Sigmoid colon (tissue), 7 donors: ENCODE data around the gene SLC4A9. TPM values are rescaled to one million over a fixed set of nuclear protein-coding genes. Genes with fewer than 3 reads are reported as not detected.

Experiments used
- DNase-seq: peaks from one replicate; pipeline ENCODE4 v3.0.0-alpha.2; 2019
- H3K27ac ChIP-seq, 4 donors: fragments of 200-600 bp; sonication (generic); one replicate each; pipeline ENCODE4 v1.5.1; 2016 to 2019; ENCODE audit warnings: mild to moderate bottlenecking in 1 of 4
- H3K27me3 ChIP-seq, 3 donors: fragments of 200-600 bp; sonication (generic); one replicate each; pipeline ENCODE4 v1.5.1; 2019; ENCODE audit warnings: mild to moderate bottlenecking in 1 of 3
- H3K36me3 ChIP-seq, 4 donors: fragments of 200-600 bp; sonication (generic); one replicate each; pipeline ENCODE4 v1.5.1; 2016 to 2019
- H3K4me1 ChIP-seq, 4 donors: fragments of 200-600 bp; sonication (generic); one replicate each; pipeline ENCODE4 v1.5.1; 2017 to 2019
- H3K4me3 ChIP-seq, 4 donors: fragments of 200-600 bp; sonication (generic); one replicate each; pipeline ENCODE4 v1.5.1; 2017 to 2019; ENCODE audit warnings: mild to moderate bottlenecking in 2 of 4, moderate library complexity in 1 of 4
- H3K9me3 ChIP-seq, 4 donors: fragments of 200-600 bp in 3 of 4; sonication (generic) in 3 of 4; one replicate each; pipeline versions ENCODE4 v1.5.1 to v1.6.1; 2013 to 2019
- EP300 ChIP-seq, 4 donors: sonication (generic); formaldehyde crosslinking; IDR thresholded peaks; one replicate each; pipeline ENCODE4 v1.6.1; 2017; ENCODE audit warnings: antibody characterized with exemption in 4 of 4
- POLR2A ChIP-seq, 2 donors: fragments of 450-650 bp; IDR thresholded peaks; one replicate each; pipeline ENCODE4 v1.6.1; 2016; ENCODE audit warnings: antibody characterized with exemption in 2 of 2, mild to moderate bottlenecking in 2 of 2, moderate library complexity in 2 of 2
- POLR2AphosphoS5 ChIP-seq, 4 donors: sonication (generic); formaldehyde crosslinking; IDR thresholded peaks; one replicate each; pipeline ENCODE4 v1.6.1; 2017; ENCODE audit warnings: antibody characterized with exemption in 4 of 4
- WGBS, 2 donors: extraction: QIAGEN DNeasy Blood & Tissue Kit; methylation state at CpG; one replicate each; pipeline ENCODE4 v1.1.7; 2013; 5-methylcytosine and 5-hydroxymethylcytosine counted together
- intact Hi-C: fragments of 100-400 bp; cut with DNase I; formaldehyde crosslinking; loops from one replicate; pipeline ENCODE4 v1.15.1; 2023
- polyA plus RNA-seq, 3 donors: library from polyadenylated mRNA; stranded (reverse); fragments of 200-250 nt; gene quantifications; one replicate each; pipeline ENCODE4 v1.2.3, GENCODE V29; 2013
- total RNA-seq, 4 donors: library from RNA; depleted of rRNA; stranded (reverse); fragments of >200 nt; gene quantifications; one replicate each; pipeline ENCODE4 v1.1.0, GENCODE V29; 2016
- TF ChIP-seq, protein P1 (sequence below), 4 experiments: fragments of 450-650 bp in 3 of 4; fragments of 200-600 bp in 1 of 4; IDR thresholded peaks; one replicate each; pipeline ENCODE4 v1.5.1; 2016 to 2019; ENCODE audit warnings: antibody characterized with exemption in 4 of 4, mild to moderate bottlenecking in 3 of 4, moderate library complexity in 2 of 4
- donor health status: healthy with polysubstance abuse.
- donor health status: Bipolar disorder and iron deficiency.
- donor health status: healthy.

SLC4A9 gene
- total and polyA plus RNA-seq, 7 donors = 0.25 TPM; not detected in 6

- TF ChIP-seq EP300 (IDR thresholded peaks at IDR 0.05) (no peak), POLR2AphosphoS5 (IDR thresholded peaks at IDR 0.05) (no peak), POLR2A (IDR thresholded peaks at IDR 0.05) (no peak)
- TF ChIP-seq, protein P1, sequence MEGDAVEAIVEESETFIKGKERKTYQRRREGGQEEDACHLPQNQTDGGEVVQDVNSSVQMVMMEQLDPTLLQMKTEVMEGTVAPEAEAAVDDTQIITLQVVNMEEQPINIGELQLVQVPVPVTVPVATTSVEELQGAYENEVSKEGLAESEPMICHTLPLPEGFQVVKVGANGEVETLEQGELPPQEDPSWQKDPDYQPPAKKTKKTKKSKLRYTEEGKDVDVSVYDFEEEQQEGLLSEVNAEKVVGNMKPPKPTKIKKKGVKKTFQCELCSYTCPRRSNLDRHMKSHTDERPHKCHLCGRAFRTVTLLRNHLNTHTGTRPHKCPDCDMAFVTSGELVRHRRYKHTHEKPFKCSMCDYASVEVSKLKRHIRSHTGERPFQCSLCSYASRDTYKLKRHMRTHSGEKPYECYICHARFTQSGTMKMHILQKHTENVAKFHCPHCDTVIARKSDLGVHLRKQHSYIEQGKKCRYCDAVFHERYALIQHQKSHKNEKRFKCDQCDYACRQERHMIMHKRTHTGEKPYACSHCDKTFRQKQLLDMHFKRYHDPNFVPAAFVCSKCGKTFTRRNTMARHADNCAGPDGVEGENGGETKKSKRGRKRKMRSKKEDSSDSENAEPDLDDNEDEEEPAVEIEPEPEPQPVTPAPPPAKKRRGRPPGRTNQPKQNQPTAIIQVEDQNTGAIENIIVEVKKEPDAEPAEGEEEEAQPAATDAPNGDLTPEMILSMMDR (IDR thresholded peaks at IDR 0.05) = no peak
- H3K36me3 ChIP-seq = peaks cover 0 to 5% (median 0%) of the 10 kb centered on the region in 4 donors
- DNase-seq = no peak
- H3K4me3 ChIP-seq = no peak overlapping the region
- intact Hi-C loops = no loop called here
- H3K27me3 ChIP-seq = no peaks in the 10 kb centered on the region
- H3K4me1 ChIP-seq = peaks cover 0 to 33% (median 27%) of the 10 kb centered on the region in 4 donors
- WGBS, 2 donors = 59% methylated on average over 2 of the region's 2 CpGs
- no peaks in the 10 kb centered on the region for H3K9me3 ChIP-seq
- H3K27ac ChIP-seq = no peak overlapping the region
Measured at GRCh38 chr5:140327589-140327988, 32.4 kb upstream of the SLC4A9 start.

DNA sequence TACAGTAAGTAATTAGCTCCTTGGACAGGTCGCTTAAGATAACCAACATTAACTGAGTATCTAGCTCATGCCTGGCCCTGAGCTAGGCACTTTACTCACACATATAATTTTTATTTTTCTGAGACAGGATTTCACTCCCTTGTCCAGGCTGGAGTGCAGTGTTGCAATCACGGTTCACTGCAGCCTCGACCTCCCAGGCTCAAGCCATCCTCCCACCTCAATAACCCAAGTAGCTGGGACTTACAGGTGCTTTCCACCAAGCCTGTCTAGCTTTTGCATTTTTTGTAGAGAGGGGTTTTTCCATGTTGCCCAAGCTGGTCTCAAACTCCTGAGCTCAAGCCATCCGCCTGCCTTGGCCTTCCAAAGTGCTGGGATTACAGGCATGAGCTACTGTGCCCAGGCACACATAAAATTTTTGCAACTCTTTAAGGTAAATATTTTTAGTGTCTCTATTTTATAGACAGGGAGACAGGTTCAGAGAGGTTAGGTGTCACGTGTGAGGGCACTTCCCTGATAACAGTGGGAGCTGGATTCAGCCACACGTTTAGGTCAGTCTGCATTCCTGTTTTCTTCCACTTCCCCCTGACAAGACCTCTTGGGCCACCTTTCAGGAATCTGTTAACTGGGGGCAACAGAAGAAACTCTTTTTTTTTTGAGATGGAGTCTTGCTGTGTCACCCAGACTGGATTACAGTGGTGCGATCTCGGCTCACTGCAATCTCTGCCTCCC, 31.8 kb upstream of the SLC4A9 start:
- WGBS, 2 donors = 68 to 82% methylated on average over 8 of the region's 8 CpGs
- intact Hi-C loops = no loop called here
- Histone ChIP-seq H3K36me3 (peaks cover 0 to 11% (median 1%) of the 10 kb centered on the region in 4 donors), H3K9me3 (no peaks in the 10 kb centered on the region), H3K4me3 (no peak overlapping the region), H3K4me1 (peaks cover 0 to 26% (median 21%) of the 10 kb centered on the region in 4 donors), H3K27me3 (no peaks in the 10 kb centered on the region), H3K27ac (no peak overlapping the region)
- TF ChIP-seq EP300 (IDR thresholded peaks at IDR 0.05) (no peak), POLR2A (IDR thresholded peaks at IDR 0.05) (no peak), POLR2AphosphoS5 (IDR thresholded peaks at IDR 0.05) (no peak)
- TF ChIP-seq, protein P1 (IDR thresholded peaks at IDR 0.05) = no peak
- no peak for DNase-seq

- no peak overlapping the region for H3K4me3 ChIP-seq
- 83 to 85% methylated on average over 5 of the region's 5 CpGs for WGBS, 2 donors
- H3K36me3 ChIP-seq = peaks cover 0 to 28% (median 7%) of the 10 kb centered on the region in 4 donors
- H3K9me3 ChIP-seq = no peaks in the 10 kb centered on the region
- DNase-seq = no peak
- peaks cover 0 to 9% (median 5%) of the 10 kb centered on the region in 4 donors for H3K4me1 ChIP-seq
- intact Hi-C loops = no loop called here
- TF ChIP-seq EP300 (IDR thresholded peaks at IDR 0.05) (no peak), POLR2AphosphoS5 (IDR thresholded peaks at IDR 0.05) (no peak), POLR2A (IDR thresholded peaks at IDR 0.05) (no peak)
- TF ChIP-seq, protein P1 (IDR thresholded peaks at IDR 0.05) = no peak
- H3K27me3 ChIP-seq = no peaks in the 10 kb centered on the region
- peak overlapping the region in 1 of 4 donors; percentile 38 for H3K27ac ChIP-seq
Measured at GRCh38 chr5:140329739-140330481, 30.1 kb upstream of the SLC4A9 start.

DNA sequence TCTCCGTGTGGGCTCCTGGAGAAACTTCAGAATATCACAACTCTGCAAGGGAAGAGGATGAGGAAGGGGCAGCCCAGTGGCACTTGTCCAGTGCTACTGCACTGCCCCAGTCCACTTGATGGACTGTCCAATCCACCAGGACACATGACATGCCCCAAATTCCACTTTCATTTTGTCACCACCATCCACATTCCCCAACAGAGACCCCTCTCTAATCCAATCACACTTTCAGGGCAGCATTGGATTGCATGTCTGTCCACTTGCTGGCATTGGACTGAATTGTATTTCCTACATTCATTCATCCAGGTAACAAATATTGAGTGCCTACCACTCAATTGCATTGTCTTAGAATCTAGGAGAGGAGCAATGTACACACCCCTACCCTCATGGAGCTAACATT, 28.4 kb upstream of the SLC4A9 start:
- H3K9me3 ChIP-seq = no peaks in the 10 kb centered on the region
- intact Hi-C loops = no loop called here
- WGBS, 2 donors = 85 to 95% methylated on average over 1 of the region's 1 CpG
- DNase-seq = no peak
- H3K36me3 ChIP-seq = peaks cover 0 to 35% (median 7%) of the 10 kb centered on the region in 4 donors
- no peak overlapping the region for H3K27ac ChIP-seq
- H3K27me3 ChIP-seq = no peaks in the 10 kb centered on the region
- no peak overlapping the region for H3K4me3 ChIP-seq
- peaks cover 0 to 18% (median 13%) of the 10 kb centered on the region in 4 donors for H3K4me1 ChIP-seq
- TF ChIP-seq POLR2A (IDR thresholded peaks at IDR 0.05) (no peak), EP300 (IDR thresholded peaks at IDR 0.05) (no peak), POLR2AphosphoS5 (IDR thresholded peaks at IDR 0.05) (no peak)
- TF ChIP-seq, protein P1 (IDR thresholded peaks at IDR 0.05) = no peak
